Activated CD4-positive, alpha-beta memory T cell treated with anti-CD3 and anti-CD28 coated beads, Interleukin-2, amount 10 ng/mL, durations not matched to agents 7 days and 5 days (primary cell): ENCODE results near the gene MAP9. TPM values are rescaled to one million over a fixed set of nuclear protein-coding genes. Genes with fewer than 3 reads are reported as not detected.

Source experiments
- CTCF ChIA-PET: fragments of 350-600 bp; sonication (Branson Sonifier 250); formaldehyde crosslinking; loops from one replicate; lab custom pipeline; 2021; ENCODE audit warnings: antibody characterized with exemption, inconsistent platforms; lab: Charles Lee
- POLR2A ChIA-PET: fragments of 350-600 bp; sonication (Branson Sonifier 250); formaldehyde crosslinking; loops from one replicate; lab custom pipeline; 2021; ENCODE audit warnings: antibody characterized with exemption; lab: Charles Lee
- DNase-seq: peaks from one replicate; pipeline ENCODE4 v3.0.0-alpha.2; 2020
- H3K27ac Mint-ChIP-seq: one replicate; pipeline ENCODE4 v1.8.0; 2021; ENCODE audit warnings: mild to moderate bottlenecking, mixed read lengths
- H3K27me3 Mint-ChIP-seq: one replicate; pipeline ENCODE4 v1.8.0; 2021; ENCODE audit warnings: mixed read lengths
- H3K36me3 Mint-ChIP-seq: one replicate; pipeline ENCODE4 v1.8.0; 2021; ENCODE audit warnings: low read depth, mixed read lengths
- H3K4me1 Mint-ChIP-seq: one replicate; pipeline ENCODE4 v1.8.0; 2021; ENCODE audit warnings: mixed read lengths
- H3K4me3 Mint-ChIP-seq: one replicate; pipeline ENCODE4 v1.8.0; 2021; ENCODE audit warnings: mild to moderate bottlenecking, mixed read lengths
- H3K9me3 Mint-ChIP-seq: one replicate; pipeline ENCODE4 v1.8.0; 2021; ENCODE audit warnings: mixed read lengths
- total RNA-seq, 2 experiments: library from RNA; stranded (reverse); gene quantifications; one replicate each; pipeline ENCODE4 v1.2.3, GENCODE V29; 2021

The MAP9 gene
- total RNA-seq, 2 experiments from 2014 or later = 2.7 to 3.6 TPM

GRCh38 chr4:155399974-155400697, 23.4 kb upstream of the MAP9 start:
- Mint-ChIP-seq H3K9me3 (peaks cover 2% of the 10 kb centered on the region), H3K36me3 (no peaks in the 10 kb centered on the region), H3K27me3 (peaks cover 6% of the 10 kb centered on the region), H3K27ac (no peak overlapping the region), H3K4me3 (no peak overlapping the region), H3K4me1 (no peaks in the 10 kb centered on the region)
- no peak for DNase-seq
- CTCF ChIA-PET = no interaction called here
- POLR2A ChIA-PET = no interaction called here

- DNase-seq = no peak
- ChIA-PET POLR2A (no interaction called here), CTCF (no interaction called here)
- Mint-ChIP-seq H3K27me3 (peaks cover 2% of the 10 kb centered on the region), H3K4me3 (no peak overlapping the region), H3K9me3 (peaks cover 2% of the 10 kb centered on the region), H3K4me1 (no peaks in the 10 kb centered on the region), H3K27ac (no peak overlapping the region), H3K36me3 (no peaks in the 10 kb centered on the region)
Measured at GRCh38 chr4:155392481-155393184, 15.9 kb upstream of the MAP9 start.

- Mint-ChIP-seq H3K9me3 (no peaks in the 10 kb centered on the region), H3K4me1 (no peaks in the 10 kb centered on the region), H3K4me3 (no peak overlapping the region), H3K27me3 (no peaks in the 10 kb centered on the region), H3K27ac (no peak overlapping the region), H3K36me3 (no peaks in the 10 kb centered on the region)
- ChIA-PET CTCF (no interaction called here), POLR2A (no interaction called here)
- DNase-seq = no peak
Measured at GRCh38 chr4:155391932-155392331, 15.2 kb upstream of the MAP9 start.

- Mint-ChIP-seq H3K27ac (no peak overlapping the region), H3K36me3 (no peaks in the 10 kb centered on the region), H3K4me1 (no peaks in the 10 kb centered on the region), H3K9me3 (no peaks in the 10 kb centered on the region), H3K27me3 (no peaks in the 10 kb centered on the region), H3K4me3 (no peak overlapping the region)
- ChIA-PET POLR2A (no interaction called here), CTCF (no interaction called here)
- no peak for DNase-seq
Measured at GRCh38 chr4:155388162-155388561, 11.4 kb upstream of the MAP9 start.

GRCh38 chr4:155383541-155383940, 6.8 kb upstream of the MAP9 start:
- Mint-ChIP-seq H3K4me3 (no peak overlapping the region), H3K9me3 (no peaks in the 10 kb centered on the region), H3K36me3 (no peaks in the 10 kb centered on the region), H3K27me3 (no peaks in the 10 kb centered on the region), H3K27ac (no peak overlapping the region), H3K4me1 (no peaks in the 10 kb centered on the region)
- CTCF ChIA-PET = interaction anchor here (1.1 kb wide), 1 partner anchor 12 kb away, joined by 3 read pairs; no protein-coding TSS in a partner anchor
- no peak for DNase-seq
- POLR2A ChIA-PET = no interaction called here

GRCh38 chr4:155377276-155377675, 511 bp upstream of the MAP9 start:
- no peaks in the 10 kb centered on the region for H3K36me3 Mint-ChIP-seq
- H3K9me3 Mint-ChIP-seq = no peaks in the 10 kb centered on the region
- peak overlapping the region; percentile 82 for H3K4me3 Mint-ChIP-seq
- ChIA-PET CTCF (no interaction called here), POLR2A (no interaction called here)
- peaks cover 20% of the 10 kb centered on the region for H3K4me1 Mint-ChIP-seq
- no peak for DNase-seq
- H3K27ac Mint-ChIP-seq = no peak overlapping the region
- H3K27me3 Mint-ChIP-seq = no peaks in the 10 kb centered on the region

GRCh38 chr4:155371432-155372043, 5.2 kb downstream of the MAP9 start:
- DNase-seq = no peak
- Mint-ChIP-seq H3K27ac (no peak overlapping the region), H3K4me3 (no peak overlapping the region), H3K4me1 (peaks cover 16% of the 10 kb centered on the region), H3K9me3 (no peaks in the 10 kb centered on the region), H3K27me3 (no peaks in the 10 kb centered on the region), H3K36me3 (no peaks in the 10 kb centered on the region)
- CTCF ChIA-PET = interaction anchor here (1.0 kb wide), 1 partner anchor 12 kb away, joined by 3 read pairs; no protein-coding TSS in a partner anchor
- POLR2A ChIA-PET = no interaction called here

- Mint-ChIP-seq H3K27me3 (no peaks in the 10 kb centered on the region), H3K9me3 (no peaks in the 10 kb centered on the region), H3K27ac (no peak overlapping the region), H3K36me3 (no peaks in the 10 kb centered on the region), H3K4me1 (peaks cover 3% of the 10 kb centered on the region), H3K4me3 (no peak overlapping the region)
- ChIA-PET CTCF (interaction anchor here (1.0 kb wide), 1 partner anchor 8 kb away, joined by 4 read pairs; no protein-coding TSS in a partner anchor), POLR2A (no interaction called here)
- no peak for DNase-seq
Measured at GRCh38 chr4:155367608-155368007, 9.2 kb downstream of the MAP9 start.

GRCh38 chr4:155353923-155354540, 22.7 kb downstream of the MAP9 start:
- POLR2A ChIA-PET = no interaction called here
- no peaks in the 10 kb centered on the region for H3K27me3 Mint-ChIP-seq
- no peaks in the 10 kb centered on the region for H3K4me1 Mint-ChIP-seq
- H3K27ac Mint-ChIP-seq = no peak overlapping the region
- DNase-seq = peak; percentile 41
- CTCF ChIA-PET = interaction anchor here (0.6 to 0.8 kb wide), 2 partner anchors 9 to 392 kb away, joined by 3 read pairs; no protein-coding TSS in a partner anchor
- no peaks in the 10 kb centered on the region for H3K9me3 Mint-ChIP-seq
- H3K36me3 Mint-ChIP-seq = no peaks in the 10 kb centered on the region
- H3K4me3 Mint-ChIP-seq = no peak overlapping the region

- ChIA-PET POLR2A (no interaction called here), CTCF (no interaction called here)
- H3K27ac Mint-ChIP-seq = no peak overlapping the region
- no peaks in the 10 kb centered on the region for H3K36me3 Mint-ChIP-seq
- peaks cover 1% of the 10 kb centered on the region for H3K27me3 Mint-ChIP-seq
- H3K9me3 Mint-ChIP-seq = no peaks in the 10 kb centered on the region
- no peaks in the 10 kb centered on the region for H3K4me1 Mint-ChIP-seq
- DNase-seq = no peak
- no peak overlapping the region for H3K4me3 Mint-ChIP-seq
Measured at GRCh38 chr4:155342142-155342541, 34.6 kb downstream of the MAP9 start.

GRCh38 chr4:155339999-155340398, 36.8 kb downstream of the MAP9 start:
- POLR2A ChIA-PET = no interaction called here
- Mint-ChIP-seq H3K4me3 (no peak overlapping the region), H3K9me3 (no peaks in the 10 kb centered on the region), H3K4me1 (no peaks in the 10 kb centered on the region), H3K27me3 (peaks cover 1% of the 10 kb centered on the region), H3K27ac (no peak overlapping the region), H3K36me3 (no peaks in the 10 kb centered on the region)
- no peak for DNase-seq
- CTCF ChIA-PET = no interaction called here

- no peak for DNase-seq
- Mint-ChIP-seq H3K27me3 (peaks cover 1% of the 10 kb centered on the region), H3K4me3 (no peak overlapping the region), H3K27ac (no peak overlapping the region), H3K36me3 (no peaks in the 10 kb centered on the region), H3K9me3 (no peaks in the 10 kb centered on the region), H3K4me1 (no peaks in the 10 kb centered on the region)
- ChIA-PET POLR2A (no interaction called here), CTCF (no interaction called here)
Measured at GRCh38 chr4:155339588-155339987, 37.2 kb downstream of the MAP9 start.

GRCh38 chr4:155338196-155338595, 38.6 kb downstream of the MAP9 start:
- Mint-ChIP-seq H3K4me3 (no peak overlapping the region), H3K27me3 (peaks cover 1% of the 10 kb centered on the region), H3K9me3 (no peaks in the 10 kb centered on the region), H3K36me3 (no peaks in the 10 kb centered on the region), H3K27ac (no peak overlapping the region), H3K4me1 (no peaks in the 10 kb centered on the region)
- CTCF ChIA-PET = no interaction called here
- POLR2A ChIA-PET = no interaction called here
- no peak for DNase-seq
